ENCODE measurements around the gene NTSR1. TPM values are rescaled to one million over a fixed set of nuclear protein-coding genes. Genes with fewer than 3 reads are reported as not detected.

NTSR1 gene
- total and polyA plus RNA-seq, 2 donors (not counting 1 experiment from before 2014, with no cell fraction given), result not detected

DNA sequence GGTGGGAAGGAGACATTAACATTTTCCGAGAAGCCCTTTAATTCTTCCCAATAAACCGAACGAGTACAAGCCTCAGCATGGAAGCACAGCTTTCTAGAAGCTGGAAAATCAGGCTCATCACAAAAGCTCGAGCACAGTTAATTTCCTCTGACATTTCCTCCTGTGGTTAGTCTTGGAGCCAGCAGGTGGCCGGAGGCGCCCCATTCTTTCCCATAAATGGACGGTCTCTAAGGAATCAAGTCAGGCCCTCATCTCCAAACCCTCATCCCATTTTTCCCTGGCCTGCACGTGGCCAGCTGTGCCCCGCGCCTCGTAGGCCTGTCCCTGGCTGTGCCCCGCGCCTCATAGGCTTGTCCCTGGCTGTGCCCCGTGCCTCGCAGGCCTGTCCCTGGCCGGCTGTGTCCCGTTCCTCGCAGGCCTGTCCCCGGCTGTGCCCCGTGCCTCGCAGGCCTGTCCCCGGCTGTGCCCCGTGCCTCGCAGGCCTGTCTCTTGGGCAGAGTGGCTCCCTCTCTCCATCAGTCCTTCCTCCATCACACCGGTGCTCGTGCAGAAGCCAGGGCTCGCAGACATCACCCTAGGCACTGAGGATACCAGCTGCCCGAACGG, 19.7 kb upstream of the NTSR1 start:
- no peaks in the 10 kb centered on the region for H3K9me3 Mint-ChIP-seq (ENCODE audit: insufficient read depth)
- H3K4me3 Mint-ChIP-seq, result no peak overlapping the region
- H3K27ac ChIP-seq (ENCODE audit: low read length in 2 of 2), result no peak overlapping the region
- POLR2A ChIA-PET, result no interaction called here
- intact Hi-C loops (cut with micrococcal nuclease), result no loop called here
- ATAC-seq (ENCODE audit: low read depth), result no peak
- no peak overlapping the region for H3K9ac ChIP-seq (ENCODE audit: low read length)
- H3K79me2 ChIP-seq (ENCODE audit: control insufficient read depth, insufficient read depth, low read length), result no peaks in the 10 kb centered on the region
- no peak overlapping the region for H3K4me3 ChIP-seq (ENCODE audit: control extremely low read depth in 1 of 5, extremely low read depth in 1 of 5, insufficient read depth in 1 of 5, low read depth in 2 of 5, low read length in 4 of 5)
- no peak for DNase-seq
- no peak overlapping the region for H3K4me2 ChIP-seq (replicated peaks; ENCODE audit: low read depth, low read length, poor library complexity, severe bottlenecking)
- peaks cover 0 to 19% (median 4%) of the 10 kb centered on the region in 4 experiments for H3K27me3 ChIP-seq (replicated peaks in 1 of 4; ENCODE audit: control extremely low read depth in 1 of 4, control insufficient read depth in 3 of 4, insufficient read depth in 4 of 4, low read length in 3 of 4)
- no peaks in the 10 kb centered on the region for H3K9me3 ChIP-seq (ENCODE audit: control extremely low read depth in 1 of 3, control insufficient read depth in 2 of 3, insufficient read depth in 1 of 3, low read length in 2 of 3)
- peaks cover 6 to 10% of the 10 kb centered on the region in 2 donors for H3K4me1 ChIP-seq (ENCODE audit: control insufficient read depth in 2 of 2, insufficient read depth in 2 of 2, low read length in 2 of 2)
- no peak for TF ChIP-seq EZH2 (IDR thresholded peaks at IDR 0.05; ENCODE audit: borderline replicate concordance, insufficient read depth, low read depth, low read length, poor library complexity, severe bottlenecking)
- TF ChIP-seq CTCF (IDR thresholded peaks at IDR 0.05), result no peak
- WGBS (ENCODE audit: insufficient coverage), result 71% methylated on average over 24 of the region's 29 CpGs
- H4K20me1 ChIP-seq (ENCODE audit: control insufficient read depth, insufficient read depth, low read length, poor library complexity, severe bottlenecking), result no peaks in the 10 kb centered on the region
- no peak overlapping the region for H2AFZ ChIP-seq (ENCODE audit: insufficient read depth, low read depth, low read length, poor library complexity, severe bottlenecking)
- no peaks in the 10 kb centered on the region for H3K36me3 ChIP-seq (replicated peaks in 1 of 2; ENCODE audit: control extremely low read depth in 1 of 2, control insufficient read depth in 1 of 2, extremely low read depth in 1 of 2, insufficient read depth in 2 of 2, low read length in 1 of 2)
- no peak overlapping the region for H3K27ac Mint-ChIP-seq
- H3K4me1 Mint-ChIP-seq, result peaks cover 10% of the 10 kb centered on the region
- H3K27me3 Mint-ChIP-seq, result peaks cover 31% of the 10 kb centered on the region
- CTCF ChIA-PET, result interaction anchor here (1.5 kb wide), 1 partner anchor 16 kb away, joined by 3 read pairs; no protein-coding TSS in a partner anchor

- H2AFZ ChIP-seq (ENCODE audit: insufficient read depth, low read depth, low read length, poor library complexity, severe bottlenecking), result no peak overlapping the region
- WGBS (ENCODE audit: insufficient coverage), result 93% methylated on average over 15 of the region's 17 CpGs
- H3K9me3 ChIP-seq (ENCODE audit: control extremely low read depth in 1 of 3, control insufficient read depth in 2 of 3, insufficient read depth in 1 of 3, low read length in 2 of 3), result no peaks in the 10 kb centered on the region
- no peak for TF ChIP-seq CTCF (IDR thresholded peaks at IDR 0.05)
- TF ChIP-seq EZH2 (IDR thresholded peaks at IDR 0.05; ENCODE audit: borderline replicate concordance, insufficient read depth, low read depth, low read length, poor library complexity, severe bottlenecking), result no peak
- intact Hi-C loops (cut with micrococcal nuclease), result no loop called here
- no peak overlapping the region for H3K4me3 ChIP-seq (ENCODE audit: control extremely low read depth in 1 of 5, extremely low read depth in 1 of 5, insufficient read depth in 1 of 5, low read depth in 2 of 5, low read length in 4 of 5)
- H3K4me1 ChIP-seq (ENCODE audit: control insufficient read depth in 2 of 2, insufficient read depth in 2 of 2, low read length in 2 of 2), result peaks cover 6 to 10% of the 10 kb centered on the region in 2 donors
- ChIA-PET POLR2A (no interaction called here), CTCF (no interaction called here)
- Mint-ChIP-seq H3K27me3 (peaks cover 31% of the 10 kb centered on the region), H3K27ac (no peak overlapping the region), H3K4me3 (no peak overlapping the region), H3K9me3 (ENCODE audit: insufficient read depth) (no peaks in the 10 kb centered on the region), H3K4me1 (peaks cover 10% of the 10 kb centered on the region)
- H3K9ac ChIP-seq (ENCODE audit: low read length), result no peak overlapping the region
- no peaks in the 10 kb centered on the region for H4K20me1 ChIP-seq (ENCODE audit: control insufficient read depth, insufficient read depth, low read length, poor library complexity, severe bottlenecking)
- ATAC-seq (ENCODE audit: low read depth) (no peak), DNase-seq (no peak)
- H3K36me3 ChIP-seq (replicated peaks in 1 of 2; ENCODE audit: control extremely low read depth in 1 of 2, control insufficient read depth in 1 of 2, extremely low read depth in 1 of 2, insufficient read depth in 2 of 2, low read length in 1 of 2), result no peaks in the 10 kb centered on the region
- H3K27ac ChIP-seq (ENCODE audit: low read length in 2 of 2), result no peak overlapping the region
- H3K79me2 ChIP-seq (ENCODE audit: control insufficient read depth, insufficient read depth, low read length), result no peaks in the 10 kb centered on the region
- H3K4me2 ChIP-seq (replicated peaks; ENCODE audit: low read depth, low read length, poor library complexity, severe bottlenecking), result no peak overlapping the region
- H3K27me3 ChIP-seq (replicated peaks in 1 of 4; ENCODE audit: control extremely low read depth in 1 of 4, control insufficient read depth in 3 of 4, insufficient read depth in 4 of 4, low read length in 3 of 4), result peaks cover 0 to 19% (median 4%) of the 10 kb centered on the region in 4 experiments
Observed at GRCh38 chr20:62689861-62690260, 18.8 kb upstream of the NTSR1 start.

Data from B cell (primary cell).